ENCODE results near the gene PISD.
"Not testable (repeated sequence)": the region's sequence is repeated elsewhere in the genome, so short reads cannot be mapped to it uniquely, and the experiment has no call there.

PISD gene

DNA sequence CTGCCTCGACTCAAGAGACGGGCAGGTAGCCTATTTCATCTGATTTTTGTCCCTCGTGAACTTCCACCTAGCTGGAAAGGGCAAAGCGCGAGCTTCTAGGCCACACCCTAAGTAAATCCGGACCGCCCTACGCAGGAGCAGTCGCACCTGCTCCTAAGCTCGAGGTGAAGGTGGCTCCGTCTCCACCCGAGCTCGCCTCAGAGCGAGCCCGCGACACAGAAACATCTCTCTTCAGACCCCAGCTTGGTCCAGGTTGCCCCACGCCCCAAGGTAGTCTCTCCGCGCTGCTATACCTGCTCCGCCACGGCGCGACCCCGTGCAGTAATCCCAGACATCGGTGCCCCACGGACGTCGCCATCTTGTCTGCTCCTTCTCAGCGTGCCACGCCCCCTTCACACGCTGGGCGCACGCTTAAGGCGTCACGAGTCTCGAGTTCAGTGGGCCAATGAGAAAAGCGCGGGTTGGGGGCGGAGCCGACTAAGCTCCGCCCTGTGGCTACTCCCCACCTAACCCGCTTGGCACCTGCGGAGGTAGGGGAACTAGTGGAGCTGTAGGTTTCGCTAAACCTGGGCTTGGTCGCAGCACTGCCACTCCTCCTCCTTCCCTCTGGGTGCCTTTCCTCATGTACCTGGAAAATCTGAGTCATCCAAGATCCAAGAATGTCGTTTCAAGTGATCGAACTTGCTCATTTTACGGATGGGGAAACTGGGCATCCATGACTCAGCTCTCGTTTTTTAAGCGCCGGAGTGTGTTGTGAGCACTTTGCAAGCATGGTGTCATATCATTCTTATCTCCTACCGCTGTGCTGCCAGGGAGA, at the start of gene PISD:
Gene PISD, minus strand, starts transcription at position 365 of the 817 bp plus-strand sequence. Its CDS starts 7 bp downstream, at position 358.
- peak; percentile 96 for DNase-seq

DNA sequence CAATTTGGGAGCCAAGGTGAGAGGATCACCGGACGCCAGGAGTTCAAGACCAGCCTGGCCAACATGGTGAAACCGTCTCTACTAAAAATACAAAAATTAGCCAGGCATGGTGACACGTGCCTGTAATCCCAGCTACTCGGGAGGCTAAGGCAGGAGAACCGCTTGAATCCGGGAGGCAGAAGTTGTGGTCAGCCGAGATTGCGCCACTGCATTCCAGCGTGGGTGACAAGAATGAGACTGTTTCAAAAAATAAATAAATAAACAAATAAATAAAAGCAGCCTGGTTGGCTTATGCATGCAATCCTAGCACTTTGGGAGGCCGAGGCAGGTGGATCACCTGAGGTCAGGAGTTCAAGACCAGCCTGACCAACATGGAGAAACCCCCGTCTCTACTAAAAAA, 49.2 kb upstream of the PISD start:
- DNase-seq: not testable (repeated sequence)

DNA sequence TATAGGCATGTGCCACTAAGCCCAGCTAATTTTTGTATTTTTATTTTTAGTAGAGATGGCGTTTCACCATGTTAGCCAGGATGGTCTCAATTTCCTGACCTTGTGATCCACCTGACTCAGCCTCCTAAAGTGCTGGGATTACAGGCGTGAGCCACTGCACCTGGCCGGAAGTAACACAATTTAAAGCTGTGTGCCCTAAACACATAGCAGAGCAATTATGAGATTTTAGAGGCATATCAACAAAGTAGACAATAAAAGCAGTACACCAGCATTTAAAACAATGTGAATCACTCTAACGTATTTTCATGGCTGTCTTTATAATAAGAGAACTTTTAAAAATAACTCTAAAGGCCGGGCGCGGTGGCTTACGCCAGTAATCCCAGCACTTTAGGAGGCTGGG, 45.5 kb upstream of the PISD start:
- no peak for DNase-seq

DNA sequence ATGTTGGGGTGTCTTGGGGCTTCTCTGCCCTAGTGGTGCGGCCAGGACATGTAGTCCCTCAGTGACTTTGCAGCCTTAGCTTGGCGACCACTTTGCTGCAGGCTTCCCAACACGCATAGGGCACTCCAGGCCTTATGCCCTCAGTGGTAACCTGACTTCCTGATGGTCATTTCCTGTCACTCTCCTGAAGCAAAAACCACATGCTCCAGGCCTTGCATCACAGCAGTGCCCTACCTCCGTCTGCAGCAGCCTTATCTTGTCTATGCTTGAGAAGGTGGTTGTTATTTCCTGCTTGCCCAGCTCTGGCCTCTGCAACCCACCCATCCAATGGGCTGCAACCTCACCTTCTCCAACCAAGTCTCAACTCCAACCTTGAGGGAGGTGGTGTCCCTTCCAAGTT, 33.4 kb upstream of the PISD start:
- no peak for DNase-seq

DNA sequence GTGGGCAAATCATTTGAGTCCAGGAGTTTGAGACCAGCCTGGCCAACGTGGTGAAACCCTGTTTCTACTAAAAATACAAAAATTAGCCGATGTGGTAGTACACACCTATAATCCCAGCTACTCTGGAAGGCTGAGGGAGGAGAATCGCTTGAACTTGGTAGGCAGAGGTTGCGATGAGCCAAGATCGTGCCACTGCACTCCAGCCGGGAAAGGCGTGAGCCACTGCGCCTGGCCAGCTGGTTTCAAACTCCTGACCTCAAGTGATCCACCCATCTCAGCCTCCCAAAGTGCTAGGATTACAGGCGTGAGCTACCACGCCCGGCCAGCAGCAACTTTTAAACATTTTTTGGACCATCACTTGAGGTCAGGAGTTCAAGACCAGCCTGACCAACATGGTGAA, 32.0 kb upstream of the PISD start:
- not testable (repeated sequence) for DNase-seq

DNA sequence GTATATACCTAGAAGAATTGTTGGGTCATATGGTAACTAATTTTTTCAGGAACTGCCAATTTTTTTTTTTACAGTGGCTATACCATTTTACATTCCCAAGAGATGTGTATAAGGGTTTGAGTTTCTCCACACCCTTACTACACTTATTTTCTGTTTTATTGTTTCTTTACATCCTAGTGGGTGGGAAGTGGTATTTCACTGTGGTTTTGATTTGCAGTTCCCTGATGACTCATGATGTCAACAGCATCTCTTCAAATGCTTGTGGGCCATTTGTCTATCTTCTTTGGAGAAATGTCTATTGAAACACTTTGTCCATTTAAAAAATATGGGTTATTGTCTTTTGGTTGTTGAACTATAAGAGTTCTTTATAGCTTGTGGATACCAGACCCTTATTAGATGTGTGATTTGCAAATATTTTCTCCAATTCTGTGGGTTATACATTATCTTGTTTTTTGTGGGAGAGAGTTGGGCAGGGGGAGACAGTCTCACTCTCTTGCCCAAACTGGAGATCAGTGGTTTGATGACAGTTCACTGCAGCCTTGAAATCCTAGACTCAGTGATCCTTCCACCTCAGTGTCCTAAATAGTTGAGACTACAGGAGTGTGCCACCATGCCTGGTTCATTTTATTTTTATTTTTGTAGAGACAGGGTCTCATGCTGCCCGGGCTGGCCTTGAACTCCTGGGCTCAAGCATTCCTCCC, 30.3 kb upstream of the PISD start:
- DNase-seq: no peak

DNA sequence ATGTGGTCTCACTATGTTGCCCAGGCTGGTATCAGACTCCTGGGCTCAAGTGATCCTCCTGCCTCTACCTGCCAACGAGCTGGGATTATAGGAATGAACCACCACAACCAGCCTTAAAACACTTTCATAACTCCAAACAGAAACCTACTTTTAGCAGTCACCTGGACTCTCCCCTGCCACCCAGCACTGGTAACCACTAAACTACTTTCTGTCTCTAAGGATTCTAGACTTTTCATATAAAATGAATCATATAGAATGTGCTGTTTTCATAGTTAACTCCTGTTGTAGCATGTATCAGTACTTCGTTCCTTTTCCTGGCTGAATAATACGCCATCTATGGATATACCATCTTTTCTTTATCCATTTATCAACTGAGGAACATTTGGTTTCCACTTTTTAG, 29.4 kb upstream of the PISD start:
- no peak for DNase-seq

DNA sequence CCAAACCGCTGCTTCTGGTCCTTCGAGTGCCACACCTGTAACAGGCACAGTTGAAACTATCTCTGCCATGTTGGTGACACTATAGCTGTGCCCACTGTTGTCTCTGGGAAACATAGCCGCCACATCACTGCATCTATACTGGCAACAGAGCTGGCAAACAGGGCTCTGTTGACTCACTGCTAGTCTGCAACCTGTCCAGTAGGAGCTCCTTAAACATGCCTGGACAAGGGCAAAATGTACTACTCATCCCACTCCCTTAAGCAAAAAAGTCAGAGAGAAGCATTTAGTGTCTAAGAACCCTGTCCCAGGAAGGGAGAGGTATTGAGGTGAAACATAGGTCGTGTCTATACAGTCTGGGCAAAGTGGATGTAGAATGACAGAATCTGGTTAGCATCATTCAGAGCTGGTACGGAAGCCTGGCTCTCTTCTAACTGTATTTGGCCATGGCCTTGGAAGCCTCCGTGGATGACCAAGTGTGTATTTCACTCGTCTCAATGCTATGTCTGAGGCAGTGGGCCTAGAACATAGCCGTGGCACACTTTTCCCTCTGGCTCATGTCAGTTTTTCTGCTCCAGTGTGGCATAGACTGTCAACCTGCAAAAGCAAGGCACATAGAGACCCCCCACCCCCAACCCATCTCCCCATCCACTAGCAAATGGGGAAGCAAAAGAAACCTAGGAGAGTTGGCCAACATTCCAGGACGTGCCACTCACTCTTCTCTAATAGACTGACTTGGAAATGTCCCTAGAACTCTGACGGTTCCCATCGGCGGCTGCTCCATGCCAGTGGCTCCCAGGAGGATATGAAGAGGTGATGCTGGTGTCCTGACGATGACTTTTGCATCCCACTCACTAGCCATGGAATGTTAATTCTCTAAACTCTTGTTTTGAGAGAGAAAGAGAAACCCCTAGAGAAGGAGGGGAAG, 21.4 kb upstream of the PISD start:
- DNase-seq: no peak

DNA sequence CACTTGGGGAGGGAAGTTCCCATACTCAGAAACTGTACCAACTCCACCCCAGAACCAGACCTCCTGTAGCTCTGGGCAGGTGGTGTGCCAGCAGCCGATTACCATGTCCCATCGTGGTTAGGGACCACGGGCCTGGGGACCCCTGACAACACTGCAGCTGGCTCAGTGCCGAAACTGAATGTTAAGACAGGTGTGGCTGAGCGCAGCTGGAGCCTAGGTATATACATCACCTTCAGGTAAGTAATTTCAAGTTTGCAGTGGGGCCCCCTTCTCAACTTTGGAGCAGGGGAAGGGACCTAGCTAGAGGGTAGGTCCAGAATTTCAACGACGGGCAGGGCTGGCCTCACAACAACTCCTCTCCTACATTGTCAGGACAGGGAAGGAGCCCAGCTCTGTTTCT, 20.7 kb upstream of the PISD start:
- no peak for DNase-seq

DNA sequence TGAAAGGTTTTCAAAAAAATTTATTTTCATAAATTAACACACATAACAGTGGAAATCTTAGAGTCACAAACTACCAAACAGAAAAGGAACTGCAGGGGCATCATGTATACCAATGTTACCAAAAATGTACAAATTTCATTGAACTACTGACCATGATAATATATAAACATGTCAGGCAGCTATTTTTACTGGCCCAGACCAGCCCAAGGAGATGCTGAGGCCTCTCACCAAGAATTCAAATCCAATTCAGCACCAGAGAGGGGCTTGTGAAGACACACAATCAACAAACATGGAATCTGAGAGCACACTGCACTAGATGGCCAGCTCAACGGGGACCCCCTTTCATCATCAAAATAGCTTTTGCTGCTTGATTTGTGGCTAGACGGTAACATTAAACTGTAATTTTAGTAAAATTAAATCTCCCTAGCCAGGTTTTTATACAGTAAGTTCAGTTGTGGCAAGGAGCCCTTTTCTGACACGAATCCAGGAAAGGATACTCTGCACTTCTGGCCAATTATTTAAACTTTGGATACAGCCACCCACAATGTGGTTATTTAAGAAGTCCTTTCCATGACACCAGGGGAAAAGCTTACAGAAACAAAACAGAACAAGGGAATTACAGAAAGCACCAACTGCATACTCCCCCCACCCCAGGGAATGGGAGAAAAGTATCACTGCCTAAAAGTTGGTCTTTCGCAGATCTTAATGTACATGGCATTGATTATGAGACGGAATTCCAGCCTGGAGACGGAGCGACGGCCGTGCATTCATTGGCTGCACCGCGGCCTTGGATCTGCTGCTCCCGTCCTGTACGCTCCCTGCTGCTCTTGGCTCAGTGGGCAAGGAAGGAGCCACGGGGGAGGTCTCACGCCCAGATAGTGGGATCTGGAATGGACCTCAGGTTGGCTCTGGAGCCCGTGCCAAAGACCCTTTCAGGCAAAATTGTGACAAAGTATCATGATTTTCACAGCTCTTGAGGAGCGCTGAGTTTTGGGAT, 19.6 kb upstream of the PISD start:
- no peak for DNase-seq

DNA sequence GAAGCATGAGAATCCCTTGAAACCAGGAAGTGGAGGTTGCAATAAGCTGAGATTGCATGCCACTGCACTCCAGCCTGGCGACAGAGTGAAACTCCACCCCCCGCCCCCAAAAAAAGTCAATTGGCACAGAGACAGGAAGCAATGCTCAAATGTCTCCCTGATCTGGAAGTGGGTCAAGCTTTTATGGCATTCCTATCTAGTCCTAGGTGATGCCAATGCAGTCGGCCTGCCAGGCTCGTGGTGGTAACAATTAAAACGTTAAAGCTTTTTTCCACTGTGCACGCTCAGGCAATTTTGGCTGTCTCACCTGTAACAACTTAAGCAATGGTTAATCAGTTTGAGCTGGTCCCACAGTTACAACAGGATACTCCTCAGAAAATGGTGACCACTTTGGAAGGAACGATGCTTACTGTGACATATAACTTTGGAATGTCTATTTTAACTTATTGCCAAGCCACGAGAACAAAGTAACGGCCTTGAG, 18.9 kb upstream of the PISD start:
- DNase-seq: no peak

DNA sequence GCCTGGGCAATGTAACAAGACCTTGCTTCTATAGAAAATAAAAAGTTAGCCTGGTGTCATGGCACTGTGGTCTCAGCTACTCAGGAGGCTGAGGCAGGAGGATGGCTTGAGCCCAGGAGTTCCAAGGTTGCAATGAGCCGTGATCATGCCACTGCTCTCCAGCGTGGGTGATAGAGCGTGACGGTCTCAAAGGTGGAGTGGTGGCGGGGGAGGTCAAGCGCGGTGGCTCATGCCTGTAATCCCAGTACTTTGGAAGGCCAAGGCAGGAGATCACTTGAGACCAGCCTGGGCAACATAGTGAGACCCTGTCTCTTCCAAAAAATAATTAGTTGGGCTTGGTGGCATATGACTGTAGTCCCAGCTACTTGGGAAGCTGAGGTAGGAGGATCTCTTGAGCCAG, 16.7 kb upstream of the PISD start:
- DNase-seq: no peak

DNA sequence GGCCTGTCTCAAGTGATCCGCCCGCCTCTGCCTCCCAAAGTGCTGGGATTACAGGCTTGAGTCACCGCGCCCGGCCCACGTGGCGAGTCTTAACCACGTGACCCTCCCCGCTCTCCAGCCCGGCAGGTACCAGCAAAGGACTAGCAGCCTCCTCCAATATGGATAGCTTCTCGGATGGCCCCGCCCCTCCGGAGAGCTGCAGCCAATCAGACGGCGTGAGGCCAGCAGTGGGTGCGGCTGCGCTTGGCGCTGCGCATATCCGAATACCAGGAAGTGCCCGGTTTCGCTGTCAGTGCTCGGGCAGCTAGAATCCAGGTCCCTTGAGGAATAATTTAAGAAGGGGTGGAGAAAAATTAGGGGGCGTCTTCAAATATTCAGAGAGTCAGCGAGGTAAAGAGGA, 14.7 kb upstream of the PISD start:
- no peak for DNase-seq

DNA sequence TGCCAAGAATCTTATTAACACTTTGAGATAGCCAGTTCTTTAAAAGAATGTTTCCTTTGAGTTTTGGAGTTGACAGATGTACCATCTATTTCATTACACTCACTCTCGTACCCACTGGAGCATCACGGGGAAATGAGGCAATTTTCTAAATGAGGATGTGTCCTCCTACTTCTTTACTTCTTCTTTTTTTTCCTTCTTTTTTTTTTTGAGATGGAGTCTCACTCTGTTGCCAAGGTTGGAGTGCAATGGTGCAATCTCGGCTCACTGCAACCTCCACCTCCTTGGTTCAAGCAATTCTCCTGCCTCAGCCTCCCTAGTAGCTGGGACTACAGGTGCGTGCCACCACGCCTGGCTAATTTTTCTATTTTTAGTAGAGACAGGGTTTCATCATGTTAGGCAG, 12.2 kb upstream of the PISD start:
- not testable (repeated sequence) for DNase-seq

DNA sequence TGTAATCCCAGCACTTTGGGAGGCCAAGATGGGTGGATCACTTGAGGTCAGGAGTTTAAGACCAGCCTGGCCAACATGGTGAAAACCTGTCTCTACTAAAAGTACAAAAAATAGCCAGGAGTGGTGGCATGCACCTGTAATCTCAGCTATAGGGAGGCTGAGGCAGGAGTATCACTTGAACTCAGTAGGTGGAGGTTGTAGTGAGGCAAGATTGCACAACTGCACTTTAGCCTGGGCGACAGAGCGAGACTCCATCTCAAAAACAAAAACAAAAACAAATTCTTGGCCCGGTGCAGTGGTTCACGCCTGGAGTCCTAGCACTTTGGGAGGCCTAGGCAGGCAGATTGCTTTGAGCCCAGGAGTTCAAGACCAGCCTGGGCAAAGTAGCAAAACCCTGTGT, 6.8 kb upstream of the PISD start:
- DNase-seq: not testable (repeated sequence)

DNA sequence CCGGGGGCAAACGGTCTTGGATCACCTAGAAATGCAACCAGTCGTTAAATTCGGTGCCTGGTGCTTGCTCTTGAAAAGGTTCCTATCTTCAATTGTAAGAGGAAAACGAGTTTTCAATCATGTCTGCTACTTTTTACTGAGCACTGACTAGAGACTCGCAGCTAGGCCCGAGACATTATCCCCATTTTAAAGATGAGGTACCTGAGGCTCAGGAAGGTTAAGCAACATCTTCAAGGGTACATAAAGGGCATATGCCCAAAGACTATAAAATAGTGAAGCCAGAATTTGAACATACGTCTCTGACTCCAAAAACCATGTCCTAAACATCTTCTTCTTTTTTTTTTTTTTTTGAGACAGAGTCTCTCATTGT, 638 bp upstream of the PISD start:
- DNase-seq: no peak

DNA sequence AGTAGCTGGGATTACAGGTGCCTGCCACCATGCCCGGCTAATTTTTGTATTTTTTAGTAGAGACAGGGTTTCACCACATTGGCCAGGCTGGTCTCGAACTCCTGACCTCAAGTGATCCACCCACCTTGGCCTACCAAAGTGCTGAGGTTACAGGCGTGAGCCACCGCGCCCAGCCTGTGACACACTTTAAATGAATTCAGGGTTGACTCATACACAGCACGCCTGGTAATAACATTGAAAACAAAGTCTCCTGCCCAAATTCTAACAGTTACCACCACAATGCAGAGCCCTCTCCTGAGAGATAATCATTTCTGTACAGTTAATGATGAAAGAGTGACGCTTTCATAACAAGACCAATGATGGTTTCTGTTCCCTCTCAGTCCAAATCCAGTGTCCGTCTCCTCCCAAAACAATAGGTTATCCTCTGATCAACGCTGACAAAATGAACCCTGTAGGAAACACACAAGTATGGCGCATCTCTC, 1.1 kb downstream of the PISD start:
- not testable (repeated sequence) for DNase-seq

DNA sequence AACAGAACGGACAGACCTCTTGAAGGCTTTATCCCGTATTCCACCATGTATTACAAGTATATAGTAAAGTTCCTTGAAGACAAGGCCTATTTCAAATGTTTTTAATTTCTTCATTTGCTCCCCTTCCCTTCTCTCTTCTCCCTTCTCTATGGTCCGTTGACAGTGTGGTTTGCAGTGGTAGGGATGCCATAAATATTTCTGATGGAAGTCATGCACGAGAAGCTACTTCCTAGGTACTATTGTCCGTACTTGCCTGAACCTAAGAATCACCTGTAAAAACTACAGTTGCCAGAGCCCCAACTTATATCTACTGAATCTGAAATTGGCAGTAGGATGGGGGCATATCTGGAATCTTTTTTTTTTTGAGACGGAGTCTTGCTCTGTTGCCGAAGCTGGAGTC, 2.8 kb downstream of the PISD start:
- no peak for DNase-seq

DNA sequence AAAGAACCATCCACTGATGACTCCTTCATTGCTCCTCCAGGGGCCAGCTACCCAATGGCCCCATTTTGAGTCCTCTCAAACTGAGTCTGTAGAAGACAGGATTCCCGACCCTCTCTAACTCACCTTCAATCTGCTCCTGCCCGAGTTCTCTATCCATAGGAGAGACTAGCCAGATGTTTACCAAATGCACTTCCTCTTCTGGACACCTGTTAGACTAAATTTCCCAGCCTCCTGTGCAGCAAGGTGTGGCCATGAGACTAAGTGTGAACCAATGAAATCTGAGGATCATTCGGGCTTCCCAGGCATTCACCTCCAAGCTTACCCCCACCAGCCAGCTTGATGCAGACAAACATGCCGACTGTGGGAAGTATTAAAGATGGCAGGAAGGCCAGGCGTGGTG, 7.6 kb downstream of the PISD start:
- no peak for DNase-seq

DNA sequence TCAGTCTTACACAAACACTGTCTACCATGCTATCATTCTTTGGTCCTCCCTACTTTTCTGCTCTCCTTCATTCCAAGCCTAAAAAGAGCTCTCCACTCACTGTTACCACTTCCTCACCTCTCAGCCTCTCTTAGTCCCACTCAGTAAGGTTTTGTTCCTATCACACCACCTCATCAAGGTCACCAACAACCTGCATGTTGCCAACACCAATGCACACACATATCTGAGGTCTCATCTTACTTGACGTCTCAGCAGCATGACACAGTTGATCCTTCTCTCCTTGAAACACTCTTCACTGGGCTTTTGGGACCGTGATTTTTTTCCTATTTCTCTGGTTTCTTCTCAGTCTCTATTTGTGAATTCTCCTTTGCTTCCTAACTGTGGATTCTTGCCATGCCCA, 8.1 kb downstream of the PISD start:
- no peak for DNase-seq

DNA sequence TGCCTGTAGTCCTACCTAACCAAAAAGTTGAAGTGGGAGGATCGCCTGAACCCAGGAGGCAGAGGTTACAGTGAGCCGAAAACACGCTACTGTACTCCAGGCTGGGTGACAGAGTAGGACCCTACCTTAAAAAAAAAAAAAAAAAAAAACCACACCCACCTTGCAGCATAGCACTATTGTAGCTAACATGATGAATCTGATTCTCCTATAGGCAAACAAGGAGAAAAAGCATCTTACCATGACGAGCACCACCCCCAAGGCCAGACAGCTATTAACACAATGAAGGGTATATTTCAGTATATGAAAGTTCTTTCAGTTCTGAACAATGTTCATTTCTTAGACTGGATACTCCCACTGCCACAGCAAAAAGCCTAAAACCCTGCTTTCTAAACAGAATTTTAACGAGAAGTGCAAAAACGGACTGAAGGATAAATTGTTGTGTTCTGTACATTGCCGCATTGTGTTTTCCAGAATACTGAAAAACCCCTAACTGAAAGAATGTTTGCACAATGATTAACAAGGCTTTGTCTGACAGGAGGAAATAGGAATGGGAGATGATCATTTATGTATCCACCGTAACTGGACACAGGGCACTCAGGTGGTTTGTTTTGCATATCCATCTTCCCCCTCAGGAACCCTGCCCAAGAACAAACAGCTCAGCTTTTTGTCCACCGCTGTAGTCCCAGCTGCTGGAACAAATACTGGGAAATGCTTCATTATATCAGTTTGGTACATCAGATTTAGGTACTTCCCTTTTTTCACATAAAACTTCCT, 8.9 kb downstream of the PISD start:
- no peak for DNase-seq

Data from KG1 (cell line).